HG02938 (cell line): Measurements from ENCODE around the gene TIGAR.

Experiments
- ATAC-seq: cut with Tn5 transposase; IDR thresholded peaks from one replicate; pipeline ENCODE4 v1.9.1; 2021; ENCODE audit warnings: mild to moderate bottlenecking, moderate library complexity; ENCODE audit not compliant: unreplicated experiment

Gene TIGAR

DNA sequence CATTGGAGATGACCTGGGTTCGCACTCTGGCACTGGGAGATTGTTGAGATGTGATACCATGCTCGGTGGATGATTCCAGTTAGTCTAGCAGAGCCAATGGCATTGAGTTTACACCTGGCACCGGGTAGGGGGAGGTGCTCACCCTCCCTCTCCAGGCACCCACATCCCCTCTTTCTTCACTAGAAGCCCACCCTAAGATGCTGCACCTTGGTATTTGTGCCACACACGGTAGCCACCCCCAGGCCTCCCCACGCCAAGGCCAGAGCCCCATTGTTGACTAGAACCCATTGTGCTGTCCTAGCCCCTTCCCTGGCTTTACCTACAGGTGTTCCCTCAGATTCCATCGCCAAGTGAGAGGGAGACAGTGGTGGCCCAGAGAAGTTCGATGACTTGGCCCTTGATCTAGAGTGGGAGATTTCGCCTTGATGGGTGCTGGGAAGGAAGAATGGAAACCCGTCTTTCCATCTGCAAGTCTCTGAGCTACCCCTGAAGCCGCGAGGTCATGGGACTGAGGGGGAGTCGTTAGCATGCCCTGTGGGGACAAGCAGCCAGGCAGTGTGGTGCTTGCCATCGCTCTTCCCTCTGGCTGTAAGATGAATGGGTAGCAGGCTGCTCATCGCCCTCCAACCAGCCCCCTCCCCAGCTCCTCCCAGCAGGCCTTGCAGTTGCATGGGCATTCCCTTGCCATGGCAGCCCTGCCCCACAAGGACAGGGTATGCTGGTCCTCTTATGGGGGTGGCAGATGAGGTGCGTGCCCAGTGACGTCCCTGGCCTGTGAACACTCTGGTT, 38.7 kb upstream of the TIGAR start:
- no peak for ATAC-seq

GRCh38 chr12:4282892-4283511, 38.0 kb upstream of the TIGAR start:
- no peak for ATAC-seq

GRCh38 chr12:4283512-4284255, 37.3 kb upstream of the TIGAR start:
- no peak for ATAC-seq

- no peak for ATAC-seq
These were observed 36.7 kb upstream of the TIGAR start for GRCh38 chr12:4284306-4284705.

- no peak for ATAC-seq
These were observed 35.9 kb upstream of the TIGAR start for GRCh38 chr12:4285070-4285469.

DNA sequence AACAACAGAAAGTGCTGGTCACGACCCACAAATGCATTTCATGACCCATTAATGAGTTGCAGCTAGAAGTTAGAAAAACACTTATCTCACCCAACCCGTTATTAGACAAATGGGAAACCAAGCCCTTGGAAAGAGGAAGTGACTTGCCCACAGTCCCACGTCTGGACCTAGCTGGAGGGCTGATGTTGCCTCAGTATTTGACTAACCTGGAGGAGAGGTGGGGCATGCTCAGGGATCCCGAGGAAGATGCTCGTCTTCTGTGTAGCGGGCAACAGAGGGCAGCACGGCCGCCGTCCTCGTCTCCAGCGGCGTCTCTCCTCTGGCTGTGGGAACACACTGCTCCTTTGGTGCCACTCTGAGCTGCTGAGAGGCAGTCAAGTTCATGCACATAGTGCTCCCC, 34.8 kb upstream of the TIGAR start:
- ATAC-seq: no peak

GRCh38 chr12:4286771-4287317, 34.2 kb upstream of the TIGAR start:
- no peak for ATAC-seq

- no peak for ATAC-seq
These were observed 33.4 kb upstream of the TIGAR start for GRCh38 chr12:4287325-4288211.

DNA sequence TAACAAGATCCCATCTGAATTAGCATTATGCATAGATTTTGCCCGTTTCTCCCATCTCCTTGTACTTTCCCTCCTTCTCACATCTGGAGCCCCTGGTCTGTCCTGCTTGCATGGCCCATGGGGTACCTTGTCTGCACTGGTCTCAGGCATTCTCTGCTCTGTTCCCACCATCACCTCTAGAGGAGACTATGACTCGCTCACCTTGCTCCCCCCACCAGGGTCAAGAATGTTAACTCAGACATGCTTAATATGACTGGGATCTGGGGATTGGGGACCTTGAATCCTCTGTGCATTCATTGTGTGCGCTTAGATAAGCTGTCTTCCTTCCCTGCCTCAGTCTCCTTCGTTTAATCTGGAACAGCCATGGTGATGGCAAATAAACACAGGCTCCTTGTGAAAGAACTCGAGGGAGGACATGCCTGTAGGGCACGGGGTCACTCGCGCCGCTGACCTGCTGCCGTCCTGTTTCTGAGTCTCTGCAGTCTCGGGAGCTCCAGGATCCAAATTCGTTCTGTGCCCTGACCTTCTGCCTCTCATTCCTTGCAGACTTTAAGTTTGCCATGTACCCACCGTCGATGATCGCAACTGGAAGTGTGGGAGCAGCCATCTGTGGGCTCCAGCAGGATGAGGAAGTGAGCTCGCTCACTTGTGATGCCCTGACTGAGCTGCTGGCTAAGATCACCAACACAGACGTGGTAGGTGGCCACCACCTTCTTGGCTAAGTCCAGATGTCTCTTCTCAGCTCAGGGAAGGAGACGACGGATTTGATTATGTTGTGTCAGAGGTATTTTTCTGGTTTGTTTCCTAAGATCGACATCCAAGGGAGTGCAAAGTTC, 32.5 kb upstream of the TIGAR start:
- no peak for ATAC-seq

GRCh38 chr12:4289231-4289878, 31.7 kb upstream of the TIGAR start:
- ATAC-seq: no peak

- no peak for ATAC-seq
These were observed 30.8 kb upstream of the TIGAR start for GRCh38 chr12:4289998-4290790.

DNA sequence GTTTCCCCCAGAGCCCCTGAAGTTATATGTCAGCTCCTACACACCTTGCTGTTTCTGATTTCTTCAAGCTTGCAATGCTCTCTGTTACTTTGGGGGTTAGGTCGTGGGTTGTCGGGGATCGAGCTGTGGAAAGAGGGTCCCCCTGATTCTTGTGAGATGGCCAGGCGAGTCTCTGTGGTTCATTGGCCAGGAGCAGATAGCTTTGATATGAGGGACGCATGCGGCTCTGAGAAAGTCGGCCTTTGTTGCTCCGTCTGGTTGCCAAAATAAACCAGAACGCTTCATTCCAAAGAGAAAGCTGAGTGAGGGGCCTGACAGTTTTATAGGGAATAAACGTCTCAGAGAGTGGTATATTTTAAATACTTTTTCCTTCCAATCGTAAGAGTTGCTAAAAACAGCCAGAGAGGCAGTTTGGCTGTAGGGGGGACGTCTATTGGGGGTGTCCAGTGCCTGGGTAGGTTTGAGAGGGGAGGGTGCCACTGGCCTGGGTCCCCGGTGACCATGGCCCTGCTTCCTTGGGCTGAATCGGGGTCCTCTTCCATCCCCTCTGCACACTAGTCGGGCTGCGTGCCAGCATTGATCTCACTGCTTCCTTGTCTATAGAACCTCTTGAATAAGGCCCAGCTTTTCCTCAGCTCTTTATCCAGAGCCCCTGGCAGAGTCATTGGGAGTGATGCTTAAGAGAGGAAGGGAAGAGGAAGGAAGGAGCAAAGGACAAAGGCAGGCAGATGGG, 28.5 kb upstream of the TIGAR start:
- no peak for ATAC-seq

DNA sequence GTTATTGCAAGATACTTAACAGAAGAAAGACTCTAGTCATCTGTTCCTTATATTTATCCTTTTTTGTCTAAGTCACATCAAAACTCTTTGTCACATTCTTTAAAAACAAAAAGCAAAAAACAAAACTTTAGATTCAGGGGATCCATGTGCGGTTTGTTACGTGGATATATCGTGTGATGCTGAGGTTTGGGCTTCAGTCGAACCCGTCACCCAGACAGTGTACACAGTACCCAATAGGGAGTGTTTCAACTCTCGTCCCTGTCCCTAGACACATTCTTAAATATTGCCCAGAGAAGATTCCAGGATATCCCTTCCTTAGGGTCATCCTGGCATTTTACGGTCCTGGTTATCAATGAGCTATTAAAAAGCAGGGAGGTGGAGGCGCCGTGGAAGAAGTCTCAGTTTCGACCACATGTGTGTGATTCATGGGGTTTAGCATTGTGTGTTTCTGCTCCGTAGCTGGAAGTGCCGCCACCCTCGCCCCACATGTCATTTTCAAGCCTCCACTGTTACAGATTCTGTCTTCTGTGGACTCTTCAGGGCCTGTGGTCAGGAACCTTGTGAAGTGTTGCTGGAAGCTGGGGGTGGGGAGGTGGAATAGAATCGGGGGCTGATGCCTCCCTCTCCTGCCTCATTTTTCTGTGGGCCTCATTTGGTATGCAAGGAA, 27.6 kb upstream of the TIGAR start:
- ATAC-seq: no peak

DNA sequence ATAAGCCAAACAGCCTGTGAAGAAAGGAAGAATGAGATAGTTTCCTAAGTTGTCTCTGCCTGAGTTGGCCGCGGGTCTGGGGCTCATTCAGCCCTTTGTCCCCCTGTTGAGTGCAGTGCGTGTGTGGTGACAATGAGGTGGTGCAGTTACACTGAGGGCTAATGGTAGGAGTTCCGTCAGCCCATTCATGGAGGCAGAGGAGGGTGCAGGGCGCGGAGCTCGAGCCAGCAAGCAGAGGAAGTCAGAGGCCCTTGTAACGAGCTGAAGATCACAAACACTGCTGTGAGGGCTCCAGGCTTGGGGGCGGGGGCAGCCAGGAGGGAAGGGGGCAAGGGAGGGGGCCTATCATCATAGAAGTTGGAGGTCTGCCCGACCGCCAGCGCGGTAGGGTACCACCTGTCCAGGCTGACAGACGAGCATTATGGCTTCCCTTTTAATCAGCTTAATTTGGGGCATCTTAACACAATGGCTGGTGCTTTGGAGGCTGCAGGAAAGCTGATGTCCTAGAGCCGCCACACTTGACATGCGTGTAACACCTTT, 27.0 kb upstream of the TIGAR start:
- no peak for ATAC-seq

- ATAC-seq: no peak
These were observed 24.3 kb upstream of the TIGAR start for GRCh38 chr12:4296751-4297150.

- no peak for ATAC-seq
These were observed 23.4 kb upstream of the TIGAR start for GRCh38 chr12:4297617-4298016.

GRCh38 chr12:4300883-4301282, 20.1 kb upstream of the TIGAR start:
- no peak for ATAC-seq
